Activated naive CD4-positive, alpha-beta T cell treated with anti-CD3 and anti-CD28 coated beads, Interleukin-2, amount 50 U/mL, for 24 hours (primary cell): ENCODE results near the gene PON2.

Experiments
- H3K27ac Mint-ChIP-seq: one replicate; pipeline ENCODE4 v1.8.0; 2021; ENCODE audit warnings: mild to moderate bottlenecking, mixed read lengths
- H3K27me3 Mint-ChIP-seq: one replicate; pipeline ENCODE4 v1.8.0; 2021; ENCODE audit warnings: mixed read lengths
- H3K36me3 Mint-ChIP-seq: one replicate; pipeline ENCODE4 v1.8.0; 2021; ENCODE audit warnings: mixed read lengths
- H3K4me1 Mint-ChIP-seq: one replicate; pipeline ENCODE4 v1.8.0; 2021; ENCODE audit warnings: mixed read lengths
- H3K4me3 Mint-ChIP-seq: one replicate; pipeline ENCODE4 v1.8.0; 2021; ENCODE audit warnings: mild to moderate bottlenecking, mixed read lengths
- H3K9me3 Mint-ChIP-seq: one replicate; pipeline ENCODE4 v1.8.0; 2021; ENCODE audit warnings: mixed read lengths

Gene PON2

GRCh38 chr7:95427914-95428516 lies 6.8 kb downstream of the PON2 start:
- Mint-ChIP-seq H3K36me3 (peaks cover 2% of the 10 kb centered on the region), H3K27me3 (peaks cover 7% of the 10 kb centered on the region), H3K9me3 (no peaks in the 10 kb centered on the region), H3K4me3 (no peak overlapping the region), H3K4me1 (no peaks in the 10 kb centered on the region), H3K27ac (no peak overlapping the region)

DNA sequence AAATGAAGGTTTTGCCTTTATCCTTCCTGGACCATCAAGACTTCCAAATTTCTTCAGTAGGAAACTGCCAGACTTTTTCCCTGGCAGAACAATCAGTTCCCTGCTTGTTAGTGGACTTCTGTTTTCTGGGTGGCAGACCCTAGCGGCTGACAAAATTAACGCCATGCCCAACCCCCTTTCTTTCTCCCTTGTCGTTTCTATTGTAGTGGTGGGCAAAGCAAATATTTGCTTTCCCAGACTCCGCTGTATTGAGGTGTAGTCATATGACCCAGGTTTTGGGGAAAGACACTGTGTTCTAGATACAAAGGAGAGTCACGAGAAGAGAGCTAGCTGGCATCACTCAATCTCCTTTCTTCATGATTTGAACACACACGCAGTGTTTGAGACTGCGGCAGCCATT lies 7.7 kb downstream of the PON2 start:
- no peaks in the 10 kb centered on the region for H3K4me1 Mint-ChIP-seq
- no peak overlapping the region for H3K27ac Mint-ChIP-seq
- H3K9me3 Mint-ChIP-seq: no peaks in the 10 kb centered on the region
- H3K4me3 Mint-ChIP-seq: no peak overlapping the region
- no peaks in the 10 kb centered on the region for H3K36me3 Mint-ChIP-seq
- peaks cover 2% of the 10 kb centered on the region for H3K27me3 Mint-ChIP-seq

- H3K27ac Mint-ChIP-seq: no peak overlapping the region
- no peaks in the 10 kb centered on the region for H3K27me3 Mint-ChIP-seq
- no peaks in the 10 kb centered on the region for H3K9me3 Mint-ChIP-seq
- H3K36me3 Mint-ChIP-seq: no peaks in the 10 kb centered on the region
- no peaks in the 10 kb centered on the region for H3K4me1 Mint-ChIP-seq
- H3K4me3 Mint-ChIP-seq: no peak overlapping the region
Measured at GRCh38 chr7:95425694-95426093, 9.1 kb downstream of the PON2 start.

GRCh38 chr7:95424716-95425115 lies 10.1 kb downstream of the PON2 start:
- Mint-ChIP-seq H3K9me3 (no peaks in the 10 kb centered on the region), H3K27ac (no peak overlapping the region), H3K36me3 (no peaks in the 10 kb centered on the region), H3K4me1 (no peaks in the 10 kb centered on the region), H3K27me3 (no peaks in the 10 kb centered on the region), H3K4me3 (no peak overlapping the region)

DNA sequence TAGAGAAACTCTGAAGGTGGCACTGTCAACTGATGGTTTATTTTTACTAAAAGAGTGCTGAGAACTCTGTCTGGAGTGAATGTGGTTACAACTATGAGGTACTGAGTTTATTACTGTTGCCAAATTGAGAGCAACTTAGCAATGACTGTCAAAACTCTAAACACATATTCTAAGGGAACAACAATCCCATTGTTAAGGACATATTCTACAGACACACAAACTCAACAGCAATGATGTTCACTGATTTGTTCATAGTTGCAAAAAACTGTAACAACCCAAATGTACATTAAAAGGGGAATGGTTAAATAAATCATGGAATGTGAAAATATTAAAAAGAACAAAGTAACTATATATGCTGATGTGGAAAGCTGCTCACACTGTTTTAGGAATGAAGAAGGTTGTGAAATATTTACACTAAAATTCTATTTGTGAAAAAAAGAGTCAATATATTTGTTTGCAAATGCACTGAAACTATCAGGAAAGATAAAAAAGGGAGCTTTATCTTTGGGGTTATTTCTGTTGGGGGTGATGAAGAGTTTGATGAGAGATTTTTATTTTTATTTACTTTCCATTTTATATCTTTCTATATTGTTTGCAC lies 12.9 kb downstream of the PON2 start:
- Mint-ChIP-seq H3K9me3 (no peaks in the 10 kb centered on the region), H3K27me3 (no peaks in the 10 kb centered on the region), H3K4me3 (no peak overlapping the region), H3K27ac (no peak overlapping the region), H3K4me1 (no peaks in the 10 kb centered on the region), H3K36me3 (no peaks in the 10 kb centered on the region)

- Mint-ChIP-seq H3K9me3 (no peaks in the 10 kb centered on the region), H3K4me3 (no peak overlapping the region)
Measured at GRCh38 chr7:95421000-95421846, 13.6 kb downstream of the PON2 start.

DNA sequence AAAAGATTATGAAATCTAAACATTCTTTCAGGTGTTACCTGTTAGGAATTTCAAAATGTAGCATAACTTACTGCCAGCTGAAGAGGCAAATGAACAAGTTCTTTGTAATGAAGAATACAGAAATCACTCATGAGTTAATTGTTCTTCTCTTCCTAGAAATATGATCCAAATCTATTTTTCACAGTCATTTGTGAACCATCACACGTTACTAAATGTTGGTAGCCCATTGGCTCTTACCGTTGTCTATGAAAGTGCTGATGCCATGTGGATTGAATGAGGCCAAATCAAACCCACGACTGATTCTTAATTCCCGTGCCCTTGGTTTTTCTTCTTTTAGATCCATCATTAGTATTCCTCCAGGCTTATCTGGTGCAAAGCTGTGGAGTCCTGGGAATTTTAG lies 22.8 kb downstream of the PON2 start:
- H3K27ac Mint-ChIP-seq: no peak overlapping the region
- H3K4me1 Mint-ChIP-seq: no peaks in the 10 kb centered on the region
- no peaks in the 10 kb centered on the region for H3K36me3 Mint-ChIP-seq
- H3K4me3 Mint-ChIP-seq: no peak overlapping the region
- no peaks in the 10 kb centered on the region for H3K27me3 Mint-ChIP-seq
- H3K9me3 Mint-ChIP-seq: no peaks in the 10 kb centered on the region

More at GRCh38 chr7:95421000-95421846, 13.6 kb downstream of the PON2 start:
- Mint-ChIP-seq H3K36me3 (no peaks in the 10 kb centered on the region), H3K4me1 (no peaks in the 10 kb centered on the region), H3K27ac (no peak overlapping the region), H3K27me3 (no peaks in the 10 kb centered on the region)

DNA sequence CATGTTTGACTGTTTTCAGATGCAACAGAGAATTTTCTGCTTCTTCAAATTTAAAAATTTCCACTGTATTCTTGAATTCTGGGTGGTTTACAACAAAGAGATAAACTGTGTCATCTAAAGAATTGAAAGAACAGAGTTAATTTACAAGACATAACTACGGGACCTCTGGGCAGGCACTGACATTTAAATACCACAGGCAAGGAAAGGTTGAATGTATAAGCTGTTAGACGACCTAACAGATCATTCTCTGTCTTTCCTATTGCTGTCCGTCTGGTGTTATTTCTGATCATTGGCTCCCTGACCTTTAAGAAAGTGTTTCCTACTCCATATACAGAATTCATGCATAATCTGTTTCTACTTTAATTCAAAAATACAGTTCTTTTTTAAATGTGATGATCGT lies 23.2 kb downstream of the PON2 start:
- no peak overlapping the region for H3K27ac Mint-ChIP-seq
- H3K9me3 Mint-ChIP-seq: no peaks in the 10 kb centered on the region
- no peak overlapping the region for H3K4me3 Mint-ChIP-seq
- no peaks in the 10 kb centered on the region for H3K27me3 Mint-ChIP-seq
- no peaks in the 10 kb centered on the region for H3K4me1 Mint-ChIP-seq
- no peaks in the 10 kb centered on the region for H3K36me3 Mint-ChIP-seq

DNA sequence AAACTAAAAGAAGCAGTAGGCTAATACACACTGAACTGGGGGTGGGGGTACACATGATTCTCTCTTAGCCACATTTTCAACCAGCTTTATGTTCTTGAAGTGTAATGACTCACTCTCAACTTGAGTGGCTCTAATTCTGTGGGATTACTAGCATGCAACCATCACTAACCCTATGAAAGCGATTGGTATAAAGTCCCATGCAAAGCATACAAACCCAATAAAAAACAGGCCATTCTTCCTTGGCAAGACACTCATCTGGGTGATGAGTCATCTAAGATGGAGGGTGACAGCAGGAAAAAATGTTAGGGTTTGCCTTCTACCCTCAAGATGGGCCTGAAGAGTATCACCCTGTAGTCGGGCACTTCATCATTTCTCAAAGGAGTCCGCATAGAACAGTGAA lies 23.8 kb downstream of the PON2 start:
- Mint-ChIP-seq H3K4me1 (no peaks in the 10 kb centered on the region), H3K9me3 (no peaks in the 10 kb centered on the region), H3K36me3 (no peaks in the 10 kb centered on the region), H3K4me3 (no peak overlapping the region), H3K27ac (no peak overlapping the region), H3K27me3 (peaks cover 3% of the 10 kb centered on the region)

GRCh38 chr7:95407751-95408150 lies 27.1 kb downstream of the PON2 start:
- Mint-ChIP-seq H3K27me3 (peaks cover 3% of the 10 kb centered on the region), H3K27ac (no peak overlapping the region), H3K4me3 (no peak overlapping the region), H3K9me3 (no peaks in the 10 kb centered on the region), H3K36me3 (no peaks in the 10 kb centered on the region), H3K4me1 (no peaks in the 10 kb centered on the region)

- Mint-ChIP-seq H3K27me3 (peaks cover 3% of the 10 kb centered on the region), H3K4me3 (no peak overlapping the region), H3K36me3 (no peaks in the 10 kb centered on the region), H3K9me3 (no peaks in the 10 kb centered on the region), H3K27ac (no peak overlapping the region), H3K4me1 (no peaks in the 10 kb centered on the region)
Measured at GRCh38 chr7:95405800-95406199, 29.0 kb downstream of the PON2 start.

- peaks cover 4% of the 10 kb centered on the region for H3K27me3 Mint-ChIP-seq
- no peak overlapping the region for H3K27ac Mint-ChIP-seq
- no peak overlapping the region for H3K4me3 Mint-ChIP-seq
- no peaks in the 10 kb centered on the region for H3K9me3 Mint-ChIP-seq
- no peaks in the 10 kb centered on the region for H3K36me3 Mint-ChIP-seq
- H3K4me1 Mint-ChIP-seq: no peaks in the 10 kb centered on the region
Measured at GRCh38 chr7:95405208-95405607, 29.6 kb downstream of the PON2 start.

- H3K9me3 Mint-ChIP-seq: no peaks in the 10 kb centered on the region
- peaks cover 4% of the 10 kb centered on the region for H3K27me3 Mint-ChIP-seq
- H3K4me1 Mint-ChIP-seq: no peaks in the 10 kb centered on the region
- no peaks in the 10 kb centered on the region for H3K36me3 Mint-ChIP-seq
- H3K4me3 Mint-ChIP-seq: no peak overlapping the region
- no peak overlapping the region for H3K27ac Mint-ChIP-seq
Measured at GRCh38 chr7:95404316-95404865, 30.4 kb downstream of the PON2 start.

GRCh38 chr7:95398155-95398940 lies 36.5 kb downstream of the PON2 start:
- H3K36me3 Mint-ChIP-seq: no peaks in the 10 kb centered on the region
- no peaks in the 10 kb centered on the region for H3K4me1 Mint-ChIP-seq
- no peaks in the 10 kb centered on the region for H3K9me3 Mint-ChIP-seq
- H3K27ac Mint-ChIP-seq: no peak overlapping the region
- peaks cover 21% of the 10 kb centered on the region for H3K27me3 Mint-ChIP-seq
- no peak overlapping the region for H3K4me3 Mint-ChIP-seq

DNA sequence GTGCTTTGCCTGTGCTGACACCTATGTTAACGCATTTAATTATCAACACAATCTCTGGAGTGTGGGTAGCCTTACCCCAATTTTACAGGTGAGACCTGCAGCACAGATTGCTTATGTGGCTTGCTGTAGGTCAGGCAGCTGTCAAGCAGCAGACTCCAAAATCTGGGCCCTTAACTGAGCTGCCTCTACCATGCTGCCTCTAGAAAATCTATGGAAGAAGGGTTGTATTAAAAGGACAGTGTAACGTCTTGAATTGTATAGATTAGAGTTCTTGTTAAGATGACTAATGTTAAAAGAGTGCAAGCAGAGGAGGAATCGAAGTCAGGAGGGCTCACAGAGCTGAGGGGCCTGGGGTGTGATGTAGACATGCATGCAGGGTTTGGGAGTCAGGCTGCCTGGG lies 37.4 kb downstream of the PON2 start:
- no peaks in the 10 kb centered on the region for H3K9me3 Mint-ChIP-seq
- no peak overlapping the region for H3K4me3 Mint-ChIP-seq
- peaks cover 24% of the 10 kb centered on the region for H3K27me3 Mint-ChIP-seq
- H3K36me3 Mint-ChIP-seq: no peaks in the 10 kb centered on the region
- no peak overlapping the region for H3K27ac Mint-ChIP-seq
- H3K4me1 Mint-ChIP-seq: no peaks in the 10 kb centered on the region
